Activated CD4-positive, CD25-positive, alpha-beta regulatory T cell treated with anti-CD3 and anti-CD28 coated beads, Interleukin-2, amount 50 U/mL, for 16 hours (primary cell): ENCODE results near the gene LMO3.
"Not testable (repeated sequence)": the region's sequence is repeated elsewhere in the genome, so short reads cannot be mapped to it uniquely, and the experiment has no call there.

Experiments
- DNase-seq: peaks from one replicate; pipeline ENCODE4 v3.0.0-alpha.2; 2020; ENCODE audit warnings: low read depth, low spot score

Gene LMO3

GRCh38 chr12:16545836-16546235 is 60.1 kb downstream of the LMO3 start:
- no peak for DNase-seq

GRCh38 chr12:16542586-16542985 is 63.4 kb downstream of the LMO3 start:
- DNase-seq, result no peak

GRCh38 chr12:16537652-16538051 is 68.3 kb downstream of the LMO3 start:
- not testable (repeated sequence) for DNase-seq

GRCh38 chr12:16531621-16532020 is 74.3 kb downstream of the LMO3 start:
- no peak for DNase-seq

GRCh38 chr12:16530268-16530850 is 75.6 kb downstream of the LMO3 start:
- DNase-seq, result no peak

- DNase-seq, result no peak
These were observed 79.3 kb downstream of the LMO3 start for GRCh38 chr12:16526693-16527092.

GRCh38 chr12:16524378-16524777 is 81.6 kb downstream of the LMO3 start:
- no peak for DNase-seq

- no peak for DNase-seq
These were observed 82.0 kb downstream of the LMO3 start for GRCh38 chr12:16523951-16524331.

- no peak for DNase-seq
These were observed 82.5 kb downstream of the LMO3 start for GRCh38 chr12:16523284-16523950.

GRCh38 chr12:16520328-16520727 is 85.6 kb downstream of the LMO3 start:
- DNase-seq, result no peak

GRCh38 chr12:16515666-16516065 is 90.3 kb downstream of the LMO3 start:
- DNase-seq, result no peak

- no peak for DNase-seq
These were observed 92.7 kb downstream of the LMO3 start for GRCh38 chr12:16513231-16513630.

GRCh38 chr12:16509411-16509810 is 96.6 kb downstream of the LMO3 start:
- no peak for DNase-seq

- no peak for DNase-seq
These were observed 99.6 kb downstream of the LMO3 start for GRCh38 chr12:16506394-16506793.

- DNase-seq, result no peak
These were observed 101.8 kb downstream of the LMO3 start for GRCh38 chr12:16504200-16504599.

GRCh38 chr12:16499611-16500010 is 106.4 kb downstream of the LMO3 start:
- DNase-seq, result no peak
